SK-N-SH (cell line): ENCODE results near the gene BSCL2. TPM values are rescaled to one million over a fixed set of nuclear protein-coding genes. Genes with fewer than 3 reads are reported as not detected.

ENCODE experiments used
- CTCF ChIA-PET: fragments of 300-600, 350-600 bp; formaldehyde crosslinking; extraction: SDS; loops from one replicate; lab custom pipeline; 2021; lab: Yijun Ruan, JAX
- POLR2A ChIA-PET: fragments of 350-600 bp; sonication (Branson Sonifier 250); formaldehyde crosslinking; extraction: SDS; loops from one replicate; lab custom pipeline; 2020; ENCODE audit warnings: antibody characterized with exemption, inconsistent platforms; lab: Yijun Ruan, JAX
- DNase-seq: peaks from one replicate; pipeline ENCODE4 v3.0.0; 2012
- H2AFZ ChIP-seq: fragments of 200-600 bp; sonication (generic); 2 replicates; pipeline ENCODE4 v1.8.1; 2016; ENCODE audit warnings: antibody characterized with exemption, mild to moderate bottlenecking, low read depth
- H3F3A ChIP-seq: fragments of 200-600 bp; sonication (generic); replicated peaks from 2 replicates; pipeline ENCODE3; 2016; ENCODE audit warnings: antibody characterized with exemption, mild to moderate bottlenecking; ENCODE audit not compliant: insufficient read depth
- H3K27ac ChIP-seq, 2 experiments: fragments of 200-500 bp in 1 of 2; fragments of 200-600 bp in 1 of 2; sonication (Bioruptor generic) in 1 of 2; sonication (generic), shearing (Covaris generic) in 1 of 2; 2 replicates each; pipeline versions ENCODE4 v1.5.1 to v1.6.1; 2014 to 2016; ENCODE audit warnings: low read depth in 2 of 2, inconsistent platforms in 1 of 2, low read length in 1 of 2, mild to moderate bottlenecking in 1 of 2, mixed read lengths in 1 of 2
- H3K27me3 ChIP-seq: fragments of 200-600 bp; sonication (generic), shearing (Covaris generic); 2 replicates; pipeline ENCODE4 v1.6.1; 2016; ENCODE audit warnings: mixed run types; ENCODE audit not compliant: insufficient read depth
- H3K36me3 ChIP-seq, 2 experiments: fragments of 200-500 bp in 1 of 2; fragments of 200-600 bp in 1 of 2; sonication (Bioruptor generic) in 1 of 2; sonication (generic) in 1 of 2; replicated peaks in 1 of 2; 2 replicates each; pipeline versions ENCODE3 to v1.5.1; 2014 to 2016; ENCODE audit warnings: low read length in 1 of 2, mild to moderate bottlenecking in 1 of 2; ENCODE audit not compliant: insufficient read depth in 2 of 2, control insufficient read depth in 1 of 2
- H3K4me1 ChIP-seq, 2 experiments: fragments of 200-500 bp in 1 of 2; fragments of 200-600 bp in 1 of 2; sonication (Bioruptor generic) in 1 of 2; sonication (generic), shearing (Covaris generic) in 1 of 2; 2 replicates each; pipeline versions ENCODE4 v1.5.1 to v1.6.1; 2014 to 2016; ENCODE audit warnings: low read depth in 1 of 2, low read length in 1 of 2, mixed run types in 1 of 2; ENCODE audit not compliant: insufficient read depth in 2 of 2, control insufficient read depth in 1 of 2
- H3K4me2 ChIP-seq: fragments of 200-600 bp; sonication (generic), shearing (Covaris generic); 2 replicates; pipeline ENCODE4 v1.6.1; 2017; ENCODE audit warnings: mixed run types
- H3K4me3 ChIP-seq, 2 experiments: fragments of 200-500 bp in 1 of 2; fragments of 200-600 bp in 1 of 2; sonication (Bioruptor generic) in 1 of 2; sonication (generic), shearing (Covaris generic) in 1 of 2; 2 replicates each; pipeline versions ENCODE4 v1.5.1 to v1.8.1; 2014 to 2016; ENCODE audit warnings: low read depth in 2 of 2, inconsistent platforms in 1 of 2, low read length in 1 of 2, mild to moderate bottlenecking in 1 of 2, mixed read lengths in 1 of 2, moderate library complexity in 1 of 2
- H3K79me2 ChIP-seq: fragments of 200-600 bp; sonication (generic); 2 replicates; pipeline ENCODE4 v1.8.1; 2017; ENCODE audit warnings: mild to moderate bottlenecking; ENCODE audit not compliant: insufficient read depth
- H3K9ac ChIP-seq: fragments of 200-600 bp; sonication (generic); 2 replicates; pipeline ENCODE4 v1.6.1; 2017; ENCODE audit warnings: mixed run types
- H3K9me2 ChIP-seq: fragments of 200-600 bp; sonication (generic); 2 replicates; pipeline ENCODE4 v1.6.1; 2017; ENCODE audit warnings: mixed run types
- H3K9me3 ChIP-seq: fragments of 200-600 bp; sonication (generic); 2 replicates; pipeline ENCODE4 v1.6.1; 2017; ENCODE audit warnings: mixed run types, mild to moderate bottlenecking, moderate library complexity
- H4K20me1 ChIP-seq: fragments of 200-600 bp; sonication (generic); 2 replicates; pipeline ENCODE4 v1.6.1; 2017; ENCODE audit warnings: mild to moderate bottlenecking, mixed run types; ENCODE audit not compliant: insufficient read depth
- CTCF ChIP-seq: fragments of 200-600 bp; sonication (generic); IDR thresholded peaks from 2 replicates; pipeline ENCODE4 v1.6.1; 2017; ENCODE audit warnings: antibody characterized with exemption, mild to moderate bottlenecking, moderate library complexity
- EZH2phosphoT487 ChIP-seq: fragments of 200-600 bp; sonication (generic); IDR thresholded peaks from 2 replicates; pipeline ENCODE4 v1.6.1; 2017; ENCODE audit warnings: low read depth, mixed run types, mild to moderate bottlenecking, antibody characterized with exemption, moderate library complexity, borderline replicate concordance
- GABPA ChIP-seq: IDR thresholded peaks from 2 replicates; pipeline ENCODE4 v1.4.0; 2012; ENCODE audit warnings: low read depth, mild to moderate bottlenecking
- GATA2 ChIP-seq: sonication (generic); formaldehyde crosslinking; IDR thresholded peaks from 2 replicates; pipeline ENCODE4 v1.5.0; 2020; ENCODE audit warnings: mild to moderate bottlenecking, missing genetic modification reagents
- JUND ChIP-seq: IDR thresholded peaks from 2 replicates; pipeline ENCODE4 v1.4.0; 2012
- MXI1 ChIP-seq: IDR thresholded peaks from 2 replicates; pipeline ENCODE4 v1.6.1; 2012; ENCODE audit warnings: mild to moderate bottlenecking, low read depth, low read length, improper control_type of control experiment
- NFIC ChIP-seq: IDR thresholded peaks from 2 replicates; pipeline ENCODE4 v1.4.0; 2012; ENCODE audit warnings: borderline replicate concordance
- PBX3 ChIP-seq: IDR thresholded peaks from 2 replicates; pipeline ENCODE4; 2012
- POLR2AphosphoS5 ChIP-seq: IDR thresholded peaks from 2 replicates; pipeline ENCODE4 v1.6.1; 2012; ENCODE audit warnings: low read depth, low read length
- RXRA ChIP-seq: IDR thresholded peaks from 2 replicates; pipeline ENCODE4 v1.4.0; 2012; ENCODE audit warnings: low read depth, mild to moderate bottlenecking, borderline replicate concordance
- SMC3 ChIP-seq: IDR thresholded peaks from 2 replicates; pipeline ENCODE4 v1.6.1; 2012; ENCODE audit warnings: low read depth, low read length, improper control_type of control experiment
- TAF1 ChIP-seq: IDR thresholded peaks from 2 replicates; pipeline ENCODE4 v1.6.1; 2012; ENCODE audit warnings: low read depth, mild to moderate bottlenecking, low read length, moderate library complexity, borderline replicate concordance
- YY1 ChIP-seq: IDR thresholded peaks from 2 replicates; pipeline ENCODE4 v1.4.0; 2012; ENCODE audit warnings: low read depth, mild to moderate bottlenecking
- WGBS: methylation state at CpG from one replicate; pipeline ENCODE4 v1.1.6; 2017; ENCODE audit warnings: low lambda C conversion rate; 5-methylcytosine and 5-hydroxymethylcytosine counted together
- polyA plus RNA-seq, 3 experiments: library from polyadenylated mRNA; depleted of rRNA; stranded (reverse); fragments of >200 nt; gene quantifications; 2 replicates each; pipeline ENCODE4 v1.2.3, GENCODE V29; 2012
- TF ChIP-seq, protein P1 (sequence below): IDR thresholded peaks from 2 replicates; pipeline ENCODE4 v1.4.0; 2012; ENCODE audit warnings: low read depth, borderline replicate concordance
- TF ChIP-seq, protein P2 (sequence below): fragments of 150-350 bp; IDR thresholded peaks from 2 replicates; pipeline ENCODE4 v1.6.1; 2016; ENCODE audit warnings: mild to moderate bottlenecking, low read depth, low read length

BSCL2 gene
- polyA plus RNA-seq, 1 of the 3 experiments (the other 2 are of a cell fraction), result 81.5 TPM

GRCh38 chr11:62713343-62713742 lies 6.1 kb upstream of the BSCL2 start:
- no peaks in the 10 kb centered on the region for H3K9me3 ChIP-seq
- DNase-seq, result no peak
- 83% methylated on average over 2 of the region's 2 CpGs for WGBS
- H3K9ac ChIP-seq, result no peak overlapping the region
- H3K27ac ChIP-seq, result no peak overlapping the region
- CTCF ChIA-PET, result interaction anchor here (1.1 to 1.5 kb wide), 3 partner anchors 8 to 56 kb away, joined by 3 to 4 read pairs (median 4); no protein-coding TSS in a partner anchor
- peaks cover 34% of the 10 kb centered on the region for H3K79me2 ChIP-seq
- no peaks in the 10 kb centered on the region for H3K27me3 ChIP-seq
- H3F3A ChIP-seq, result peaks cover 68% of the 10 kb centered on the region
- TF ChIP-seq CTCF (no peak), GATA2 (CRISPR knock-in tag) (no peak), PBX3 (no peak), JUND (no peak)
- TF ChIP-seq, protein P1, sequence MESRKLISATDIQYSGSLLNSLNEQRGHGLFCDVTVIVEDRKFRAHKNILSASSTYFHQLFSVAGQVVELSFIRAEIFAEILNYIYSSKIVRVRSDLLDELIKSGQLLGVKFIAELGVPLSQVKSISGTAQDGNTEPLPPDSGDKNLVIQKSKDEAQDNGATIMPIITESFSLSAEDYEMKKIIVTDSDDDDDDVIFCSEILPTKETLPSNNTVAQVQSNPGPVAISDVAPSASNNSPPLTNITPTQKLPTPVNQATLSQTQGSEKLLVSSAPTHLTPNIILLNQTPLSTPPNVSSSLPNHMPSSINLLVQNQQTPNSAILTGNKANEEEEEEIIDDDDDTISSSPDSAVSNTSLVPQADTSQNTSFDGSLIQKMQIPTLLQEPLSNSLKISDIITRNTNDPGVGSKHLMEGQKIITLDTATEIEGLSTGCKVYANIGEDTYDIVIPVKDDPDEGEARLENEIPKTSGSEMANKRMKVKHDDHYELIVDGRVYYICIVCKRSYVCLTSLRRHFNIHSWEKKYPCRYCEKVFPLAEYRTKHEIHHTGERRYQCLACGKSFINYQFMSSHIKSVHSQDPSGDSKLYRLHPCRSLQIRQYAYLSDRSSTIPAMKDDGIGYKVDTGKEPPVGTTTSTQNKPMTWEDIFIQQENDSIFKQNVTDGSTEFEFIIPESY, result no peak
- peaks cover 14 to 16% of the 10 kb centered on the region in 2 experiments; a peak in 3 of 4 replicates for H3K4me1 ChIP-seq
- no peak overlapping the region for H3K4me3 ChIP-seq
- H3K36me3 ChIP-seq, result peaks cover 69 to 74% of the 10 kb centered on the region in 2 experiments
- no peak overlapping the region for H3K4me2 ChIP-seq
- H4K20me1 ChIP-seq, result no peaks in the 10 kb centered on the region
- H3K9me2 ChIP-seq, result no peaks in the 10 kb centered on the region
- no peak overlapping the region for H2AFZ ChIP-seq
- POLR2A ChIA-PET, result no interaction called here

DNA sequence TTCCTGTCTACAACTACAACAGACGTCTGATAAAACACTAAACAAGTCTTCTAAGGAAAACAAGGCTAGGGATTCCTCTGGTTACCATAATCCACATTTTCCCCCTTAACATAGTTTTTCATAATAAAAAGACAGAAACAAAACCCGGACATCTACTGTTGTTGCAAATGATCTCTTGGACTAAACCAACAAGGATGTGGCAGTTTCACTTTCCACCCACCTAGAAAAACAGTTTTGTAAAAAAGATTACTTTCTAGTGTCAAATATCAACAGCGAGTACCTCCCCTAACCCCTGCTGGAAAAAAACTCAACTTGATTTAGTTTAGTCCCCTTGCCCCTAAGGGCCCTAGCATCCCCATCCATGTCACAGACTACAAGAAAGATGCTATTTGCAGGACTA lies 5.6 kb upstream of the BSCL2 start:
- Histone ChIP-seq H3K4me3 (no peak overlapping the region), H2AFZ (no peak overlapping the region), H3K9me2 (no peaks in the 10 kb centered on the region), H3K79me2 (peaks cover 29% of the 10 kb centered on the region), H3K27me3 (no peaks in the 10 kb centered on the region), H3K4me2 (no peak overlapping the region), H3K9ac (no peak overlapping the region), H3F3A (peaks cover 68% of the 10 kb centered on the region), H3K4me1 (peaks cover 15 to 21% of the 10 kb centered on the region in 2 experiments; a peak in 3 of 4 replicates), H3K36me3 (peaks cover 64 to 71% of the 10 kb centered on the region in 2 experiments), H3K9me3 (no peaks in the 10 kb centered on the region), H4K20me1 (no peaks in the 10 kb centered on the region), H3K27ac (no peak overlapping the region; a peak in 1 of 4 replicates)
- WGBS, result 92% methylated on average over 3 of the region's 3 CpGs
- POLR2A ChIA-PET, result no interaction called here
- no peak for DNase-seq
- TF ChIP-seq RXRA (no peak), YY1 (no peak), MXI1 (no peak), NFIC (no peak), GABPA (no peak), SMC3 (no peak), TAF1 (no peak), POLR2AphosphoS5 (no peak), PBX3 (no peak), EZH2phosphoT487 (no peak)
- TF ChIP-seq, protein P1, result no peak
- TF ChIP-seq, protein P2, sequence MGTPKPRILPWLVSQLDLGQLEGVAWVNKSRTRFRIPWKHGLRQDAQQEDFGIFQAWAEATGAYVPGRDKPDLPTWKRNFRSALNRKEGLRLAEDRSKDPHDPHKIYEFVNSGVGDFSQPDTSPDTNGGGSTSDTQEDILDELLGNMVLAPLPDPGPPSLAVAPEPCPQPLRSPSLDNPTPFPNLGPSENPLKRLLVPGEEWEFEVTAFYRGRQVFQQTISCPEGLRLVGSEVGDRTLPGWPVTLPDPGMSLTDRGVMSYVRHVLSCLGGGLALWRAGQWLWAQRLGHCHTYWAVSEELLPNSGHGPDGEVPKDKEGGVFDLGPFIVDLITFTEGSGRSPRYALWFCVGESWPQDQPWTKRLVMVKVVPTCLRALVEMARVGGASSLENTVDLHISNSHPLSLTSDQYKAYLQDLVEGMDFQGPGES, result no peak
- CTCF ChIA-PET, result interaction anchor here (1.1 to 1.5 kb wide), 2 partner anchors 8 to 57 kb away, joined by 3 to 4 read pairs; no protein-coding TSS in a partner anchor
